Activated CD8-positive, alpha-beta memory T cell treated with anti-CD3 and anti-CD28 coated beads for 4 hours (primary cell): ENCODE data around the gene FHAD1.

Source experiments
- DNase-seq, 2 donors: peaks; one replicate each; pipeline ENCODE4 v3.0.0-alpha.2; 2020; ENCODE audit warnings: low read depth in 2 of 2

The FHAD1 gene

DNA sequence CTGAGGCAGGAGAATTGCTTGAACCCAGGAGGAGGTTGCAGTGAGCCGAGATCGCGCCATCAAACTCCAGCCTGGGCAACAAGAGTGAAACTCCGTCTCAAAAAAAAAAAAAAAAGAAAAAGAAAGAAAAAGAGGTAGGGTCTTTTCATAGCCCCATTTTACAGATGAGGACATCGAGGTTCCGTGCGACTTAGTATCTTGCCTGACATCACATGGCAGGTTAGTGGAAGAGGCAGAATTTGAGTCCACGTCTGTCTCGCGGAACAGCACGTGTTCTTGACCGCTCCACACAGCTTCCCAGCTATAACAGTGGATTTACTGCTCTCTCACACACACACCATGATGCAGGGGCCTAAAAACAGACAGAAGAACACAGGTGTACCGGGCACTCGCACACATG lies 192.3 kb downstream of the FHAD1 start:
- no peak for DNase-seq

GRCh38 chr1:15440357-15440756 lies 193.3 kb downstream of the FHAD1 start:
- DNase-seq, result no peak

DNA sequence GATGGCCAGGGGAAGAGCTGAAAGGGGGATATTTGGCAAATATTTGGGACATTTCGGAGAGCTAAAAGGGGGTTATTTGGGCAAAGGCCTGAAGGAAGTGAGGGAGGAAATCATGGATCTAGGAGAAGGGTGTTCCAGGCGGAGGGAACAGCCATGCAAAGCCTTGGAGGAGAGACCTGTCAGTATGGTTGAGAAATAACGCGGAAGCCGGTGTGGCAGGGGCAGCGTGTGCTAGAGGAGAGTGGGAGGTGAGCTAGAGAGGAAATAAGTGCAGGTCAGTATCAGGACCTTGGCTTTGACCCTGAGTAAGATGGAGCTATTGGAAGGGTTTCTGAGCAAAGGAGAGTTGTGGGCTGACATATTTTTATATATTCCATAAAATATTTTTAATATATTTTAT lies 194.2 kb downstream of the FHAD1 start:
- DNase-seq, result no peak

GRCh38 chr1:15442119-15442518 lies 195.1 kb downstream of the FHAD1 start:
- DNase-seq, result no peak

- DNase-seq, result no peak
Measured at GRCh38 chr1:15442759-15443158, 195.7 kb downstream of the FHAD1 start.

GRCh38 chr1:15443281-15443680 lies 196.3 kb downstream of the FHAD1 start:
- DNase-seq, result no peak

DNA sequence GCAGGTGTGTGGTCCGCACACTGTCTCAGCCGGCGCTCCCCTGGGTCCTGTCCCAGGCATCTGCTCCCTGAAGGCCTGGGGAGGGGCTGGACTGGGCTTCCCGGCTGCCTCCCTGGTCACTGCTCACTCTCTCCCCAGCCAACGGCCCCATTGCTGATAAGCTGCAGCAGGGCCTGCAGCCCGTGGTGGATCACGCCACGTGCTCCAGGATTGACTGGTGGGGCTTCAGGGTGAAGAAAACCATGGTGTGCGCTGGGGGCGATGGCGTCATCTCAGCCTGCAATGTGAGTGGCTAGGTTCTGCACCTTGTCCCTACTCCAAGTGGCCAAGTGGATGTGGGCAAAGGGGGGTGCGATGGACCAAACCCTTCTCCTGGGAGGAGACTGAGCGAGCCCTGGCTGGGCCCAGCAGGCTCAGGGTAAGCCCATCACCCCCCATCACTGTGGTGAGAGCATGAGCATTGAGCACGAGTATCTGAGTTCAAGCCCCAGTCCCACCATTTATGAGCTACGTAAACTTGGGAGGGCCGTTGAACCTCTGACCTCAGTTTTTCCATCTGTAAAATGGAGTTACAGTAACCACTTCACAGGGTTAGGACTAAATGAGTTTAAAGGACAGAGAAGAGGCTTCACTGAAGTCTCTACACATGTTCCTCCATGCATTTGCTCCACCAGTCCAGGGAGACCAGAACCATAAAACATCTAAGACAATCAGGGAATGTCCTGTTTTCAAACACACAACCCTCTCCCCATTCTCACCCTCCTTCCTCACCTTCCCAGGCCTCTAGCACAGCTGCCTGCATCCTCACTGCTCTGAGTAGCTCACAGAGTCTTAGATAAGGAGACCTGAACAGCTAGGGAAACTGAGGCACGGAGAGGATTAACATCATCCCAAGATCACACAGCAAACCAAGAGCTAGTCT lies 197.7 kb downstream of the FHAD1 start:
- no peak for DNase-seq

DNA sequence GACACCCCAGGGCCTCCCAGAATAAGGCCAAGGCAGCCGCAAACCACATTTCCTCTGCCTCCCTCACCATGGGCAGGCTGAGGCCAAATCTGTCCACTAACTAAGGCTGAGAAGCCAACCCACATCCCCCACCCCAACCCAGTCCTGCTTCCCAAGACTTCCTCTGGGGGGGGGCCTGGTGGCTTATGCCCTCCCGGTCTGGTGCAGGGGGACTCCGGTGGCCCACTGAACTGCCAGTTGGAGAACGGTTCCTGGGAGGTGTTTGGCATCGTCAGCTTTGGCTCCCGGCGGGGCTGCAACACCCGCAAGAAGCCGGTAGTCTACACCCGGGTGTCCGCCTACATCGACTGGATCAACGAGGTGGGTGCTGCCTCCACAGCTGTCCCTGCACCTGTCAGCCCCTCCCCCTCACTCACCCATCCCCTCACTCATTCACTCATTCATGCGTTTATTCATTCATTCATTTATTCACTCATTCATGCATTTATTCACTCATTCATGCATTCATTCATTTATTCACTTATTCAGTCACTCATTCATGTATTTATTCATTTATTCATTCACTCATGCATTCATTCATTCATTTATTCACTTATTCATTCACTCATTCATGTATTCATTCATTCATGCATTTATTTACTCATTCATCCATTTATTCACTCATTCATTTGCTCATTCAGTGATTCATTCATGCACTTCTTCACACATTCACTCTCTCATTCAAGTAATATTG lies 198.5 kb downstream of the FHAD1 start:
- no peak for DNase-seq

- DNase-seq, result no peak
Measured at GRCh38 chr1:15446212-15446611, 199.2 kb downstream of the FHAD1 start.
